ENCODE data around the gene EIF4G3. TPM values are rescaled to one million over a fixed set of nuclear protein-coding genes. Genes with fewer than 3 reads are reported as not detected.

Gene EIF4G3
- total RNA-seq, 1 experiment from 2014 or later, result 66.8 TPM

DNA sequence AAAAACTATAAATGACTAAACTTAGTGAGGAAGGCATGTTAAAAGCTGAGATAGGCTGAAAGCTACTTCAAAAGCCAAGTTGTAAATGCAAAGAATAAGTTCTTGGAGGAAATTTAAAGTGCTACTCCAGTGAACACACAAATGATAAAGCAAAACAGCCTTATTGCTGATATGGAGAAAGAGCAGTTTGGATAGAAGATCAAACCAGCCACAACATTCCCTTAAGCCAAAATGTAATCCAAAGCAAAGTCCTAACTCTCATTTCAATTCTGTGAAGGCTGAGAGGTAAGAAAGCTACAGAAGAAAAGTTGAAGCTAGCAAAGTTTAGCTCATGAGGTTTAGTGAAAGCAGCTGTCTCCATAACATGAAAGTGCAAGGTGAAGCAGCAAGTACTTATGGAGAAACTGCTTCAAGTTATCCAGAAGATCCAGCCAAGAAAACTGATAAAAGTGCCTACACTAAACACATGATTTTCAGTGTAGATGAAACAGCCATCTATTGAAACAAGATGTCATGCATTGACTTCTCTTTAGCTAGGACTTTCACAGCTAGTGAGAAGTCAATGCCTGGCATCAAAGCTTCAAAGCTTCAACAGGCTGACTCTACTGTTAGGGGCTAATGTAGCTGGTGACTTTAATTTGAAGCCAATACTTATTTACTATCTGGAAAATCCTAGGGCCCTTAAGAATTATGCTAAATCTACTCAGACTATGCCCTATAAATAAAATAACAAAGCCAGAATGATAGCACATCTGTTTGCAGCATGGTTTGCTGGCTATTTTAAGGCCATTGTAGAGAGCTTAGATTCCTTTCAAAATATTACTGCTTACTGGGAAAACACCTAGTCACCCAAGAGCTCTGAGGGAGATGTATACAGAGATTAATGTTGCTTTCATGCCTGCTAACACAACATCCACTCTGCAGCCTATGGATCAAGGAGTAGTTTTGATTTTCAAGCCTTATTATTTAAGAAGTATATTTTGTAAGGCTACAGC lies 188.6 kb downstream of the EIF4G3 start:
- H3K27me3 ChIP-seq, result no peaks in the 10 kb centered on the region
- no peaks in the 10 kb centered on the region for H3K9me3 ChIP-seq (replicated peaks)
- H3K4me1 ChIP-seq, result no peaks in the 10 kb centered on the region; the same call in 1 of the 2 replicates
- DNase-seq, result no peak
- H3K27ac ChIP-seq, result no peak overlapping the region
- H3K4me3 ChIP-seq, result no peak overlapping the region
- no peaks in the 10 kb centered on the region for H3K36me3 ChIP-seq

GRCh38 chr1:20983297-20983889 lies 193.3 kb downstream of the EIF4G3 start:
- H3K27me3 ChIP-seq, result no peaks in the 10 kb centered on the region
- no peak overlapping the region for H3K27ac ChIP-seq
- H3K36me3 ChIP-seq, result peaks cover 2% of the 10 kb centered on the region; the same call in 1 of the 2 replicates
- DNase-seq, result no peak
- H3K4me3 ChIP-seq, result no peak overlapping the region
- no peaks in the 10 kb centered on the region for H3K9me3 ChIP-seq (replicated peaks)
- H3K4me1 ChIP-seq, result no peaks in the 10 kb centered on the region

DNA sequence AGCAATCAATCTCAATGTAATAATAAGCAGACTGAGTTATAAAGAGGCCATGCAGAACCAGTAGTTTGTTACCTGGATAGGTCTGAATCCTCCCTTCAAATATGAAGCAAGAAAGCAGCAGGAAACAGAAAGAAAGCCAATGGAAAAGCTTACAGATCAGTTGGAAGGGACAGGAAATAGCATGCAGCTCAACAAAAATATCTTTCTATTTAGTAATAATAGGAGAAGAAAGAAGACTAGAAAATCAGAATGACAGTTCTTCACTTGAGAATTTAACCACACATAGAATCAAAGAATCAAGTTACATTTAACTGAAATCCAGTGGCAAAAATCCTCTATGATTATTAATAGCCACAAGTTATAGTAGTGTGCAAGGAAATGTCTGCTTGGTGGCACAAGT lies 194.4 kb downstream of the EIF4G3 start:
- H3K4me1 ChIP-seq, result no peaks in the 10 kb centered on the region
- peaks cover 2% of the 10 kb centered on the region; the same call in 1 of the 2 replicates for H3K36me3 ChIP-seq
- DNase-seq, result no peak
- H3K27ac ChIP-seq, result no peak overlapping the region
- no peak overlapping the region for H3K4me3 ChIP-seq
- H3K9me3 ChIP-seq (replicated peaks), result no peaks in the 10 kb centered on the region
- no peaks in the 10 kb centered on the region for H3K27me3 ChIP-seq

- no peaks in the 10 kb centered on the region for H3K27me3 ChIP-seq
- H3K4me3 ChIP-seq, result no peak overlapping the region
- H3K27ac ChIP-seq, result no peak overlapping the region
- H3K4me1 ChIP-seq, result no peaks in the 10 kb centered on the region
- H3K36me3 ChIP-seq, result peaks cover 2% of the 10 kb centered on the region; the same call in 1 of the 2 replicates
- H3K9me3 ChIP-seq (replicated peaks), result no peaks in the 10 kb centered on the region
- peak in 1 of 2 experiments; percentile 18 for DNase-seq
These were observed 194.8 kb downstream of the EIF4G3 start for GRCh38 chr1:20981915-20982314.

DNA sequence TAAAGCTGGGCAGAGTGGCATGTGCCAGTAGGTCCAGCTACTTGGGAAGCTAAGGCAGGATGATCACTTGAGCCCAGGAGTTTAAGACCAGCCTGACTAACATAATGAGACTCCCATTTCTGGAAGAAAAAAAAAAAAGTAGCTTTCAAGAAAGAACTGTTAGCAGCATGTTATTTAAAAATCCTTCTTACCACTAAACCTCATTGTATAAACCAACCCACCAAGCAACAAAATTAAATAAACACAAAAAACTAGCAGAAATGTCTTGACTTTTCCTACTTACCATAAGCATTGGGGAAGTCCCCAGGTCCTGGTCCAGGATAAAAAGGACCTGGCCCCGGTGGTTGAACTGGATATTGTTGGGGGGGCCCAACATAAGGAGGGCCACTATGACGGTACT lies 196.6 kb downstream of the EIF4G3 start:
- H3K4me3 ChIP-seq, result no peak overlapping the region
- H3K27ac ChIP-seq, result no peak overlapping the region
- H3K9me3 ChIP-seq (replicated peaks), result no peaks in the 10 kb centered on the region
- H3K4me1 ChIP-seq, result no peaks in the 10 kb centered on the region
- no peaks in the 10 kb centered on the region for H3K27me3 ChIP-seq
- H3K36me3 ChIP-seq, result peaks cover 2% of the 10 kb centered on the region; the same call in 1 of the 2 replicates
- DNase-seq, result no peak

DNA sequence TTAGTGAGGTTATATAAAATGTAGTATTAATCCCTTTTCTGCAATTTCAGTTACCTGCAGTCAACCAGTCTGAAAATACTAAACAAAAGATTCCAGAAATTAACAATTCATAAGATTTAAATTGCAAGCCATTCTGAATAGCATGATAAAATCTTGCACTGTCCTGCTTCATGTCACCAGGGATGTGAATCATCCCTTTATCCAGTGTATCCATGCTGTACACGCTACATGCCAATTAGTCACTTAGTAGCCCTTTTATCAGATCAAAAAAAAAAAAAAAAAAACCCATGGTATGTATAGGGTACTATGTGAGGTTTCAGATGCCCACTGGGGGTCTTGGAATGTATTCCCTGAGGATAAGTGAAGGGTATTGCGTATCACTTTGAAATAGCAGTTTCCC lies 198.3 kb downstream of the EIF4G3 start:
- DNase-seq, result no peak
- Histone ChIP-seq H3K4me1 (no peaks in the 10 kb centered on the region), H3K27me3 (no peaks in the 10 kb centered on the region), H3K36me3 (peaks cover 2% of the 10 kb centered on the region; the same call in 1 of the 2 replicates), H3K9me3 (replicated peaks) (no peaks in the 10 kb centered on the region), H3K4me3 (no peak overlapping the region), H3K27ac (no peak overlapping the region)

DNA sequence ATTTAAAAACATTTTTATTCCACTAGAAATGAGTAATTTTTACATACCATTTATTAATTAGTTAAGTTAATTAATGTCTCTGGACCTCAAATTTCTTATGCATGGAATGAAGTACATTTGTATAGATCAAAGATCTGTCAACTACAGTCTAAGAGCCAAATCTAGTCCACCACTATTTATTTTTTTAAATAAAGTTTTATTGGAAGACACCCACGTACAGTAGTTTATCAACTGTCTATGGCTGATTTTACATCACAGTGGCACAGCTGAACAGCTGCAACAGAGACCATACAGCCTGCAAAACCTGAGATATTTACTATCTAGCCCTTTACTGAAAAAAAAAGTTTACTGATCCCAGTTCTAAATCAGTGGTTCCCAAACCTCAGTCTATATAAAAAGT lies 201.0 kb downstream of the EIF4G3 start:
- Histone ChIP-seq H3K4me1 (no peaks in the 10 kb centered on the region), H3K9me3 (replicated peaks) (no peaks in the 10 kb centered on the region), H3K27ac (no peak overlapping the region), H3K4me3 (no peak overlapping the region), H3K36me3 (peaks cover 18% of the 10 kb centered on the region), H3K27me3 (no peaks in the 10 kb centered on the region)
- DNase-seq, result peak in 1 of 2 experiments; percentile 29

DNA sequence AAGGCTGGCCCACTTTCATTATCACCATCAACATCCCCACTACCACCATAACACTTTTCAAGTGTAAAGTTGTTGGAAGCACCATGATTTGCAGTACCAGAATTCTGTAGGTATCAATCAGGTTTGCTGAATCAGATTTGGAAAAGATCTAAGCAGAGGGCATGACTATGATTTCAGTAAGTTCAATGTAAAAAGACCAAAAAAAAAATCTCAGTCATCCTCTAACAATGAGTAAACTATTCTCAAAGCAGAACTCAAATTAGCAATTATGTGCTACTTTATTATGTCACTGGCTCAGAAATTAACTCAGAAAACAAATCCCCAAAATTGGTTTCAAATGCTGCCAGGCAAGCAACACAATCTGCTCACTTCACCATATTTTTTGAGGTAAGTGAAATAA lies 201.7 kb downstream of the EIF4G3 start:
- no peaks in the 10 kb centered on the region for H3K4me1 ChIP-seq
- no peaks in the 10 kb centered on the region for H3K27me3 ChIP-seq

DNA sequence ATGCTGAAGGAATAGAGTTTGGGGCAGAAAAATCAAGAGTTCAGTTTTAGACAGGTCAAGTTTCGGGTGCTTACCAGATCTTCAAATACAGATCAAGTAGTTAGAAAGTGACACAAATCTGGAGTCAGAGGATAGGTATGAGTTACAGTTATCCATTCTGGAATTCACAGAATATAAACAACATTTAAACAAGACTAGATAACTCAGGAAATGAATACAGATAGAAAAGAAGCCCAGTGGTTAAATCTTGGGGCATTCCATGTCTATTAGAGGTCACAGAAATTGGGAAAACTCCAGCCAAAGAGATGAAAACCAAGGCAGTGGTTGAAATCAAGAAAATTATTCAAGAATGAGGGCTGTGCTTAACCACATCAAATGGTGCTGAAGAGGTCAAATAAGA lies 202.6 kb downstream of the EIF4G3 start:
- no peak for DNase-seq
- no peak overlapping the region for H3K4me3 ChIP-seq
- H3K9me3 ChIP-seq (replicated peaks), result no peaks in the 10 kb centered on the region
- no peaks in the 10 kb centered on the region for H3K27me3 ChIP-seq
- H3K36me3 ChIP-seq, result peaks cover 16% of the 10 kb centered on the region
- no peaks in the 10 kb centered on the region for H3K4me1 ChIP-seq
- H3K27ac ChIP-seq, result no peak overlapping the region

More for the DNA sequence above, 201.7 kb downstream of the EIF4G3 start:
- no peaks in the 10 kb centered on the region for H3K9me3 ChIP-seq (replicated peaks)
- no peak for DNase-seq
- no peak overlapping the region for H3K27ac ChIP-seq
- no peak overlapping the region for H3K4me3 ChIP-seq
- peaks cover 16% of the 10 kb centered on the region for H3K36me3 ChIP-seq

DNA sequence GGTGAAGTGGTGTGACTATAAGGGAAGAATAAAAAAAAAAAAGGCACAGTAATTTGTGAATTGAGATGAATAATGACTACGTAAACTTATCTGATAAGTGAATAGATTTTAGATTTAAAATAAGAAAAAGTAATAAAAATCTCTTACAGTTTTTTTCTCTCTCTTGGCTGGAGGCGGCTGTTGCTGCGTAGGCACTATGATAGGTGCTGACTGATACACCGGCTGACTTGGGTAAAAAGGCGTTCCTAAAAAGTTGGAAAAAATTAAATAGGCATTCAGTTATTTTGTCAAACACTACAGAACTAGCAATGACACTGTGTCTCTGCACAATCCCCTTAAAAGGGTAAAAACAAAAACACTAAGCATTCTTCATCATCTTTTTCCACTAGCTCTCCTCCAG lies 203.8 kb downstream of the EIF4G3 start:
- Histone ChIP-seq H3K27ac (no peak overlapping the region), H3K27me3 (no peaks in the 10 kb centered on the region), H3K9me3 (replicated peaks) (no peaks in the 10 kb centered on the region), H3K4me1 (no peaks in the 10 kb centered on the region), H3K36me3 (peaks cover 25% of the 10 kb centered on the region), H3K4me3 (no peak overlapping the region)
- no peak for DNase-seq

DNA sequence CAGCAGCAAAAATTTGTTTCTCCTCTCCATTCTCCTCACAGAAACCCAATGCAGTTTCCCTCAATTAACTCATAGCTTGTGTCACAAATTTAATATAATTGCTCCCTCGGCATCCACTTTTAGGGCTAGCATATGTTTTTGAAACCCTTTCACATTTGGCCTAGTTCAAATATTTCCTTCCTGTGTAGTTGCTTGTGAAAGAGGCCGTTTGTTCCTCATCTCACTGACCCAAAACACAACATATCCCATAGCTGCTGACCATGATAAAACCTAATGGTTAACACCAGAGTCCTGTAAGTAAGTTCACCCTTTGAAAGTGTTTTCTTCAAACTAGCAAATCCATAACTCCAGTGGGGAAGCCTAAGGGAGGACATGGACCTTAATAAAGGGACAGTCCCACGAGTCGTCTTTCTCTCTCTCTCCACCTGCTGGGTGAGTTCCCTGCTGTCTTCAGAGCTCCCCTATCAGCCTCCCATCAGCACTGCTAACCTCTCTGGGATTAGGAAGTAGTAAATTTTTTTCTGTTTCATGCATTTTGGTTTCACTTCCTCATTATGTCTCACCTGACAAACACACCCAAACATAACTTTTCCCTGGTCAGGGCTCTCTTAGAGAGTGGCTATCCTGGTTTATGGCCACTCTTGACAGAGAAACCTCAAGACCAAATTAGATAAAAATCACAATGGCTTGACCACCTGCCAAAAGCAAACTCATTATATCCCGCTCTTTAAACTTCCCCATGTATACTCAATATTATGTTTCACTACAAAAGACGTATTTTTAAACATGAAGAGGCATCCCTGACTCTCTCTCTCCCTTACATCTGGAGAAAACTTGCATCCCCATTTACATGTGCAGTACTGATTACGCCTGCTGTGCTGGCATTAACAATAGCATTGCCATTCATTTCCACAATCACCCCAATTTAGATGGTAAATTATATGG lies 211.9 kb downstream of the EIF4G3 start:
- Histone ChIP-seq H3K27me3 (no peaks in the 10 kb centered on the region), H3K36me3 (peaks cover 17% of the 10 kb centered on the region), H3K4me1 (no peaks in the 10 kb centered on the region), H3K9me3 (replicated peaks) (no peaks in the 10 kb centered on the region), H3K27ac (no peak overlapping the region), H3K4me3 (no peak overlapping the region)
- no peak for DNase-seq

DNA sequence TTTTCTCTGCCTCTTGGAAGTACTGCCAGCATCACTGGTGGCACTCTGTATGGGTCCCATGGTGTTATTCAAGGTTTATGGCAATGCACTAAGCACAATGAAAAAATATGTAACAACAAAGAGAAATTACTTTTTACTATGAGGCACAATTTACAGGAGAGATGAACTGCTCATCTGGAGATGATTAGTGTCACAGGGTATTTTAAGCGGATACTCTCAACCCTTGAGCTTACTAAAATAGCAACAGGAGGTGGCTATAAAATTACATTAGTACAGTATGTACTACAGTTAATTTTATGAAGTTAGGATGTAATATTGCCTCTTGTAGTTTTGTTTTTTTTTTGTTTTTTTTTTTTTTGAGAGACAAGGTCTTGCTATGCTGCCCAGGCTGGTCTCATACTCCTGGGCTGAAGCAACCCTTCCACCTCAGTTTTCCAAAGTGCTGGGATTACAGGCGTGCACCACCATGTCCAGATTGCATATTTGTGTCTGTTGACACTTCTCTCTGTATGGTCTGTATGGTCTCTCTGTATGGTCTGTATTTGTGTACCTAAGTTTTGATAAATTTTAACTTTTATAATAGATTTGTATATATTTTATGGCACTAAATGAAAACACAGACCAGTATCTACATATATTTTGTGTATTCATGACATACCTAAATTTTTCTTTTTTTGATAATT lies 214.0 kb downstream of the EIF4G3 start:
- DNase-seq, result no peak
- H3K4me1 ChIP-seq, result 0 out of 2 replicates have a peak, but pooled peaks cover 3% of the 10 kb centered on the region
- peaks cover 12% of the 10 kb centered on the region for H3K36me3 ChIP-seq
- no peak overlapping the region for H3K4me3 ChIP-seq
- H3K9me3 ChIP-seq (replicated peaks), result no peaks in the 10 kb centered on the region
- H3K27ac ChIP-seq, result no peak overlapping the region
- no peaks in the 10 kb centered on the region for H3K27me3 ChIP-seq

GRCh38 chr1:20958430-20958829 lies 218.3 kb downstream of the EIF4G3 start:
- Histone ChIP-seq H3K4me1 (0 out of 2 replicates have a peak, but pooled peaks cover 3% of the 10 kb centered on the region), H3K36me3 (peaks cover 9% of the 10 kb centered on the region), H3K4me3 (no peak overlapping the region), H3K27me3 (no peaks in the 10 kb centered on the region), H3K27ac (no peak overlapping the region), H3K9me3 (replicated peaks) (no peaks in the 10 kb centered on the region)
- DNase-seq, result no peak

- H3K9me3 ChIP-seq (replicated peaks), result no peaks in the 10 kb centered on the region
- no peaks in the 10 kb centered on the region for H3K27me3 ChIP-seq
- no peak overlapping the region for H3K27ac ChIP-seq
- H3K4me1 ChIP-seq, result 0 out of 2 replicates have a peak, but pooled peaks cover 3% of the 10 kb centered on the region
- no peak for DNase-seq
- H3K4me3 ChIP-seq, result no peak overlapping the region
- H3K36me3 ChIP-seq, result peaks cover 14% of the 10 kb centered on the region
These were observed 220.4 kb downstream of the EIF4G3 start for GRCh38 chr1:20956272-20956671.

All from SJCRH30 (cell line).